H1 (cell line): ENCODE data around the gene SNX32. TPM values are rescaled to one million over a fixed set of nuclear protein-coding genes. Genes with fewer than 3 reads are reported as not detected.

Experiments used
- CTCF ChIA-PET: fragments of 300-600 bp; sonication (Branson Sonifier 250); formaldehyde crosslinking; loops from one replicate; lab custom pipeline; 2021; ENCODE audit not compliant: partially characterized antibody; lab: Charles Lee
- POLR2A ChIA-PET: fragments of 300-600 bp; sonication (Branson Sonifier 250); formaldehyde crosslinking; loops from one replicate; lab custom pipeline; 2021; ENCODE audit warnings: inconsistent platforms; ENCODE audit not compliant: partially characterized antibody; lab: Charles Lee
- DNase-seq, 2 experiments: peaks; one replicate each; pipeline versions ENCODE4 v3.0.0 to v3.0.0-alpha.2; 2010 to 2022; ENCODE audit warnings: low spot score in 2 of 2, low read depth in 1 of 2, mixed read lengths in 1 of 2
- FAIRE-seq: peaks from 2 replicates; lab custom pipeline; 2011; peaks lifted over from hg19 to GRCh38; lab: Jason Lieb, UNC
- H2AFZ ChIP-seq: 2 replicates; pipeline ENCODE4 v1.8.1; 2012; ENCODE audit warnings: low read length, inconsistent platforms
- H2AK5ac ChIP-seq: 2 replicates; pipeline ENCODE4 v1.6.1; 2013; ENCODE audit warnings: low read depth, low read length
- H2BK120ac ChIP-seq: replicated peaks from 2 replicates; pipeline ENCODE3; 2013; ENCODE audit warnings: low read depth, low read length, inconsistent platforms
- H2BK12ac ChIP-seq: 2 replicates; pipeline ENCODE4 v1.6.1; 2013; ENCODE audit warnings: low read depth, low read length
- H2BK15ac ChIP-seq: 2 replicates; pipeline ENCODE4 v1.6.1; 2013; ENCODE audit warnings: low read length
- H2BK20ac ChIP-seq: 2 replicates; pipeline ENCODE4 v1.6.1; 2013; ENCODE audit warnings: low read length
- H2BK5ac ChIP-seq: 2 replicates; pipeline ENCODE4 v1.6.1; 2013; ENCODE audit warnings: low read depth, low read length
- H3K14ac ChIP-seq: 2 replicates; pipeline ENCODE4 v1.6.1; 2013; ENCODE audit warnings: inconsistent platforms; ENCODE audit not compliant: insufficient read length
- H3K18ac ChIP-seq: 2 replicates; pipeline ENCODE4 v1.6.1; 2013; ENCODE audit warnings: low read length; ENCODE audit errors: extremely low read depth
- H3K23ac ChIP-seq: 2 replicates; pipeline ENCODE4 v1.6.1; 2013; ENCODE audit warnings: inconsistent platforms; ENCODE audit not compliant: insufficient read length
- H3K23me2 ChIP-seq: 2 replicates; pipeline ENCODE4 v1.6.1; 2013; ENCODE audit warnings: low read depth, low read length
- H3K27ac ChIP-seq: 2 replicates; pipeline ENCODE4 v1.6.1; 2011; ENCODE audit warnings: low read depth, low read length, inconsistent platforms
- H3K27me3 ChIP-seq, 4 experiments: replicated peaks in 1 of 4; 1 replicate in 1 of 4; 2 replicates in 3 of 4; pipeline versions ENCODE4 v1.6.1 to v1.8.1; 2011 to 2013; ENCODE audit warnings: low read length in 3 of 4, mild to moderate bottlenecking in 3 of 4, inconsistent platforms in 2 of 4, mixed read lengths in 2 of 4, moderate library complexity in 1 of 4; ENCODE audit not compliant: control insufficient read depth in 3 of 4, insufficient read depth in 3 of 4; ENCODE audit errors: extremely low read depth in 1 of 4
- H3K36me3 ChIP-seq, 4 experiments: 2 replicates each; pipeline versions ENCODE4 v1.6.1 to v1.8.1; 2011 to 2013; ENCODE audit warnings: mild to moderate bottlenecking in 4 of 4, low read length in 3 of 4, moderate library complexity in 2 of 4, control low read depth in 1 of 4, inconsistent platforms in 1 of 4; ENCODE audit not compliant: insufficient read depth in 4 of 4, control insufficient read depth in 2 of 4
- H3K4ac ChIP-seq: replicated peaks from 2 replicates; pipeline ENCODE3; 2013; ENCODE audit warnings: low read length, low read depth, mixed read lengths, inconsistent platforms; ENCODE audit not compliant: insufficient read length
- H3K4me1 ChIP-seq, 4 experiments: replicated peaks in 1 of 4; 1 replicate in 1 of 4; 2 replicates in 3 of 4; pipeline versions ENCODE4 v1.6.1 to v1.8.1; 2011 to 2013; ENCODE audit warnings: low read length in 3 of 4, inconsistent platforms in 2 of 4, mixed read lengths in 1 of 4; ENCODE audit not compliant: insufficient read depth in 4 of 4, control insufficient read depth in 3 of 4
- H3K4me2 ChIP-seq, 2 experiments: 2 replicates each; pipeline versions ENCODE4 v1.6.1 to v1.8.1; 2011 to 2013; ENCODE audit warnings: low read depth in 2 of 2, low read length in 2 of 2, control low read depth in 1 of 2, inconsistent platforms in 1 of 2, mild to moderate bottlenecking in 1 of 2; ENCODE audit not compliant: insufficient read depth in 1 of 2
- H3K4me3 ChIP-seq, 4 experiments: fragments of 200-600, 300-600 bp in 1 of 4; sonication (generic), shearing (Covaris generic), sonication (Bioruptor Twin) in 1 of 4; 2 replicates each; pipeline versions ENCODE4 v1.5.1 to v1.8.1; 2011 to 2016; ENCODE audit warnings: low read length in 4 of 4, low read depth in 3 of 4, control low read depth in 2 of 4, inconsistent platforms in 2 of 4, mild to moderate bottlenecking in 2 of 4, mixed read lengths in 1 of 4, moderate library complexity in 1 of 4; ENCODE audit not compliant: insufficient read depth in 2 of 4; ENCODE audit errors: extremely low read depth in 1 of 4
- H3K56ac ChIP-seq: replicated peaks from 2 replicates; pipeline ENCODE3; 2013; ENCODE audit warnings: low read depth, mild to moderate bottlenecking, mixed read lengths, low read length, inconsistent platforms; ENCODE audit not compliant: insufficient read length
- H3K79me1 ChIP-seq: 2 replicates; pipeline ENCODE4 v1.6.1; 2013; ENCODE audit warnings: low read depth, low read length, control low read depth
- H3K79me2 ChIP-seq, 2 experiments: 2 replicates each; pipeline versions ENCODE4 v1.6.1 to v1.8.1; 2012 to 2013; ENCODE audit warnings: low read length in 2 of 2, mild to moderate bottlenecking in 2 of 2, inconsistent platforms in 1 of 2; ENCODE audit not compliant: insufficient read depth in 2 of 2, control insufficient read depth in 1 of 2
- H3K9ac ChIP-seq, 4 experiments: replicated peaks in 1 of 4; 1 replicate in 1 of 4; 2 replicates in 3 of 4; pipeline versions ENCODE4 v1.6.1 to v1.8.1; 2011 to 2013; ENCODE audit warnings: low read depth in 3 of 4, low read length in 3 of 4, control low read depth in 2 of 4, mild to moderate bottlenecking in 2 of 4, moderate library complexity in 2 of 4, inconsistent platforms in 1 of 4; ENCODE audit errors: extremely low read depth in 1 of 4
- H3K9me3 ChIP-seq, 2 experiments: 2 replicates each; pipeline versions ENCODE4 v1.6.1 to v1.8.1; 2012 to 2013; ENCODE audit warnings: mild to moderate bottlenecking in 2 of 2, moderate library complexity in 2 of 2, control low read depth in 1 of 2, inconsistent platforms in 1 of 2, low read depth in 1 of 2, low read length in 1 of 2, mixed read lengths in 1 of 2; ENCODE audit not compliant: insufficient read depth in 2 of 2
- H4K20me1 ChIP-seq, 2 experiments: replicated peaks in 1 of 2; 2 replicates each; pipeline versions ENCODE3 to v1.8.1; 2011 to 2013; ENCODE audit warnings: inconsistent platforms in 2 of 2, low read length in 2 of 2, mild to moderate bottlenecking in 1 of 2; ENCODE audit not compliant: insufficient read depth in 2 of 2, control insufficient read depth in 1 of 2
- H4K5ac ChIP-seq: 2 replicates; pipeline ENCODE4 v1.6.1; 2013; ENCODE audit warnings: low read length, low read depth, mixed read lengths, inconsistent platforms; ENCODE audit not compliant: insufficient read length
- H4K8ac ChIP-seq: 2 replicates; pipeline ENCODE4 v1.8.0; 2013; ENCODE audit warnings: mild to moderate bottlenecking, moderate library complexity, low read length, inconsistent platforms; ENCODE audit not compliant: insufficient read depth; ENCODE audit errors: extremely low read depth
- H4K91ac ChIP-seq: replicated peaks from 2 replicates; pipeline ENCODE3; 2013; ENCODE audit warnings: low read length, mixed read lengths, inconsistent platforms; ENCODE audit not compliant: insufficient read length
- ASH2L ChIP-seq: fragments of 200-600, 300-600 bp; sonication (generic); IDR thresholded peaks from one replicate; pipeline ENCODE4 v1.7.1; 2017; ENCODE audit warnings: low read length
- CHD2 ChIP-seq: IDR thresholded peaks from 2 replicates; pipeline ENCODE4 v1.6.1; 2012; ENCODE audit warnings: low read length, improper control_type of control experiment
- EGR1 ChIP-seq: IDR thresholded peaks from 2 replicates; pipeline ENCODE4 v1.6.1; 2011; ENCODE audit warnings: low read depth, low read length, borderline replicate concordance
- EP300 ChIP-seq, 2 experiments: IDR thresholded peaks; 1 replicate in 1 of 2; 2 replicates in 1 of 2; pipeline ENCODE4 v1.6.1; 2011 to 2012; ENCODE audit warnings: low read depth in 2 of 2, low read length in 2 of 2, mild to moderate bottlenecking in 2 of 2, borderline replicate concordance in 1 of 2, inconsistent platforms in 1 of 2, moderate library complexity in 1 of 2
- MAX ChIP-seq: IDR thresholded peaks from 2 replicates; pipeline ENCODE4 v1.6.1; 2012; ENCODE audit warnings: inconsistent platforms
- NANOG ChIP-seq: IDR thresholded peaks from 2 replicates; pipeline ENCODE4 v1.6.1; 2011; ENCODE audit warnings: low read length, low read depth, mild to moderate bottlenecking, inconsistent platforms; ENCODE audit not compliant: insufficient read depth, poor library complexity, severe bottlenecking
- USF2 ChIP-seq: IDR thresholded peaks from 2 replicates; pipeline ENCODE4 v1.6.1; 2011; ENCODE audit warnings: low read length, improper control_type of control experiment
- YY1 ChIP-seq: IDR thresholded peaks from 2 replicates; pipeline ENCODE4 v1.6.1; 2011; ENCODE audit warnings: low read depth, mild to moderate bottlenecking, low read length
- WGBS, 2 experiments: shearing (Covaris generic) in 1 of 2; methylation state at CpG; one replicate each; pipeline versions ENCODE4 v1.1.6 to v1.1.7; 2013 to 2015; ENCODE audit warnings: low lambda C conversion rate in 2 of 2, mixed read lengths in 2 of 2, inconsistent platforms in 1 of 2, low coverage in 1 of 2, missing lambda C conversion rate in 1 of 2; ENCODE audit not compliant: insufficient replicate concordance in 2 of 2, insufficient coverage in 1 of 2, insufficient read length in 1 of 2; ENCODE audit errors: extremely low coverage in 1 of 2, missing lambda C conversion rate in 1 of 2; 5-methylcytosine and 5-hydroxymethylcytosine counted together
- polyA plus RNA-seq, 7 experiments: library from polyadenylated mRNA; depleted of rRNA in 3 of 7; stranded (reverse) in 5 of 7; unstranded in 2 of 7; fragments of >200 nt in 5 of 7; fragments of 200-250 nt in 2 of 7; gene quantifications; 1 replicate in 5 of 7; 2 replicates in 1 of 7; 4 replicates in 1 of 7; pipeline versions ENCODE4 v1.2.1 to v1.2.3, GENCODE V29; 2011 to 2013; ENCODE audit warnings: missing spikeins in 2 of 7, mixed read lengths in 2 of 7
- total RNA-seq: library from RNA; stranded (reverse); fragmentation: NEBNext Ultra II Directional; extraction: Animal tissue kit (Norgen Biotek cat#: 25700); gene quantifications from 2 replicates; pipeline ENCODE4 v1.2.1, GENCODE V29; 2021

SNX32 gene
- total and polyA plus RNA-seq, 2 of the 8 experiments (the other 6 are each of a cell fraction or from before 2014, with no cell fraction given) = 0.76 to 2.2 TPM

DNA sequence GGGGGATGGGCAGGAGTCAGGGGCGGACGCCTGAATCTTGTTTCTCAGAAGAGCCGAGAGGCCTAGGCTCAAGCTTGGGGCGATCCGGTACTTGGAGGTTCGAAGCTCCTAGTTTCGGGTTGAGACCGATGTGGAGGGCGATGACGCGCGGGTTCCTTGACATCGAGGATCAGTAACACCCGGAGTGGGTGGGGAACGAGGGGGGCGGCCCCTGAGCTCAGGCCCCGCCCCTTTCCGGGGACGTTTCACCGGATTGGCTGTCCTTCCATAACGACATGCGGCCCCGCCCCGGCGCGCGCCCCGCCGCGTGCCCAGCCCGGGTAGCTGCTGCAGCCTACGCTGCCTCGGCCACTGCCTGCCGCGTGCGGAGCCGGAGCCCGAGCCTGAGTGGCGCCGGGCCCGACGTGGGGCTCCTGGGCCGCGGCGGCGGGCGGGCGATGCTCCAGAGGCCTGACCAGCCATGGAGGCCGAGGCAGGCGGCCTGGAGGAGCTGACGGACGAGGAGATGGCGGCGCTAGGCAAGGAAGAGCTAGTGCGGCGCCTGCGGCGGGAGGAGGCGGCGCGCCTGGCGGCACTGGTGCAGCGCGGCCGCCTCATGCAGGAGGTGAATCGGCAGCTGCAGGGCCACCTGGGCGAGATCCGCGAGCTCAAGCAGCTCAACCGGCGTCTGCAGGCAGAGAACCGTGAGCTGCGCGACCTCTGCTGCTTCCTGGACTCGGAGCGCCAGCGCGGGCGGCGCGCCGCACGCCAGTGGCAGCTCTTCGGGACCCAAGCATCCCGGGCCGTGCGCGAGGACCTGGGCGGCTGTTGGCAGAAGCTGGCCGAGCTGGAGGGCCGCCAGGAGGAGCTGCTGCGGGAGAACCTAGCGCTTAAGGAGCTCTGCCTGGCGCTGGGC, 56.8 kb downstream of the SNX32 start, which contains the start of gene CCDC85B:
CCDC85B (plus strand) TSS at position 350 of the 895 bp plus-strand sequence; CDS start at position 461, 111 bp downstream.
- H4K20me1 ChIP-seq = peaks cover 2 to 4% of the 10 kb centered on the region in 2 experiments
- no peak within 1 kb of the TSS for H2BK20ac ChIP-seq
- H3K79me1 ChIP-seq = no peaks in the 10 kb centered on the region
- peak within 1 kb of the TSS; percentile 24; the same call in 1 of the 2 replicates for H2BK5ac ChIP-seq
- peaks cover 0 to 30% (median 12%) of the 10 kb centered on the region in 4 experiments; a peak in 5 of 7 replicates for H3K4me1 ChIP-seq
- CTCF ChIA-PET = interaction anchor here (0.7 to 19.6 kb wide), 39 partner anchors 8 to 450 kb away, joined by 3 to 283 read pairs (median 6); partner anchors contain the start of genes AP5B1, BANF1, C11orf68 and CFL1
- no peak within 1 kb of the TSS; the same call in 1 of the 2 replicates for H2AFZ ChIP-seq
- H3K4ac ChIP-seq = no peak within 1 kb of the TSS
- peak within 1 kb of the TSS; percentile 96 for H4K8ac ChIP-seq
- H3K27ac ChIP-seq = peak within 1 kb of the TSS; percentile 75; the same call in 1 of the 2 replicates
- H2BK12ac ChIP-seq = peak within 1 kb of the TSS; percentile 39; the same call in 1 of the 2 replicates
- no peak for FAIRE-seq
- peaks cover 1 to 6% (median 4%) of the 10 kb centered on the region in 4 experiments; a peak in 4 of 8 replicates for H3K36me3 ChIP-seq
- POLR2A ChIA-PET = interaction anchor here (0.7 to 39.7 kb wide), 19 partner anchors 9 to 399 kb away, joined by 3 to 1071 read pairs (median 4); partner anchors contain the start of genes C11orf68, CFL1, CST6 and EFEMP2
- peak within 1 kb of the TSS; percentile 78 for H3K56ac ChIP-seq
- peak within 1 kb of the TSS; percentile 49 for H4K5ac ChIP-seq
- H3K18ac ChIP-seq = peak within 1 kb of the TSS; percentile 83
- H2AK5ac ChIP-seq = no peak within 1 kb of the TSS
- H3K14ac ChIP-seq = no peak within 1 kb of the TSS
- H3K79me2 ChIP-seq = peaks cover 0 to 4% of the 10 kb centered on the region in 2 experiments; a peak in 1 of 4 replicates
- H3K27me3 ChIP-seq = peaks cover 0 to 14% (median 8%) of the 10 kb centered on the region in 4 experiments; a peak in 6 of 7 replicates
- peak within 1 kb of the TSS; percentile 58 to 79 (median 70) for H3K9ac ChIP-seq
- H2BK120ac ChIP-seq = peak within 1 kb of the TSS; percentile 65
- no peak within 1 kb of the TSS; the same call in 1 of the 2 replicates for H2BK15ac ChIP-seq
- no peak within 1 kb of the TSS for H3K23ac ChIP-seq
- H4K91ac ChIP-seq = peak within 1 kb of the TSS; percentile 92
- H3K4me3 ChIP-seq = peak within 1 kb of the TSS; percentile 74 to 82 (median 78)
- H3K9me3 ChIP-seq = no peaks in the 10 kb centered on the region
- H3K4me2 ChIP-seq = peak within 1 kb of the TSS; percentile 94 to 97
- peaks cover 25% of the 10 kb centered on the region for H3K23me2 ChIP-seq
- peak in 1 of 2 experiments; percentile 95 for DNase-seq
- 4% methylated on average over 52 of the region's 94 CpGs; no CpG with 5 or more reads in 1 of the 2 experiments for WGBS, 2 experiments
- TF ChIP-seq ASH2L = no peak
- TF ChIP-seq EGR1 = no peak
- TF ChIP-seq USF2 = no peak
- no peak for TF ChIP-seq CHD2
- TF ChIP-seq YY1 = 0 out of 2 replicates have a peak, but pooled peaks have one; percentile 11
- TF ChIP-seq EP300 (IDR thresholded peaks at IDR 0.05; ENCODE audit: borderline replicate concordance in 1 of 2, low read depth in 2 of 2, low read length in 2 of 2) = no peak
- peak; percentile 89 for TF ChIP-seq MAX
- TF ChIP-seq NANOG = no peak
